WTC11 (cell line): Measurements from ENCODE around the gene EIF4G3. TPM values are rescaled to one million over a fixed set of nuclear protein-coding genes. Genes with fewer than 3 reads are reported as not detected.

ENCODE experiments used
- ATAC-seq: fragments of 200-7000 bp; cut with Tn5 transposase; 2 replicates; pipeline ENCODE4 v1.10.0; 2021; ENCODE audit warnings: mild to moderate bottlenecking, moderate library complexity
- CTCF ChIA-PET: fragments of 300-600 bp; sonication (Branson Sonifier 250); formaldehyde crosslinking; loops from one replicate; lab custom pipeline; 2021; ENCODE audit warnings: antibody characterized with exemption; lab: Charles Lee
- POLR2A ChIA-PET: fragments of 350-600 bp; sonication (Branson Sonifier 250); formaldehyde crosslinking; loops from one replicate; lab custom pipeline; 2021; ENCODE audit warnings: antibody characterized with exemption; lab: Charles Lee
- DNase-seq: peaks from one replicate; pipeline ENCODE4 v3.0.0; 2021; ENCODE audit warnings: low spot score
- H3K27ac Mint-ChIP-seq: 2 replicates; pipeline ENCODE4 v1.8.0; 2021; ENCODE audit warnings: mixed read lengths
- H3K27me3 Mint-ChIP-seq: 2 replicates; pipeline ENCODE4 v1.8.0; 2021; ENCODE audit warnings: low read depth, mild to moderate bottlenecking, moderate library complexity, mixed read lengths
- H3K36me3 Mint-ChIP-seq: 2 replicates; pipeline ENCODE4 v1.8.0; 2021; ENCODE audit warnings: mixed read lengths
- H3K4me1 Mint-ChIP-seq: 2 replicates; pipeline ENCODE4 v1.8.0; 2022; ENCODE audit warnings: mixed read lengths
- H3K4me3 Mint-ChIP-seq: 2 replicates; pipeline ENCODE4 v1.8.0; 2021; ENCODE audit warnings: mild to moderate bottlenecking, moderate library complexity, mixed read lengths
- H3K9me3 Mint-ChIP-seq: 2 replicates; pipeline ENCODE4 v1.8.0; 2021; ENCODE audit warnings: mixed read lengths
- ATF3 ChIP-seq: sonication (generic); formaldehyde crosslinking; conservative IDR thresholded peaks from 2 replicates; pipeline ENCODE4 v1.8.1; 2022; ENCODE audit warnings: mild to moderate bottlenecking, missing genetic modification reagents
- CDX4 ChIP-seq: fragments of 250-450 bp; sonication (Bioruptor Pico); IDR thresholded peaks from 2 replicates; pipeline ENCODE4 v1.9.0; 2021; ENCODE audit warnings: moderate library complexity, mild to moderate bottlenecking, inconsistent platforms, borderline replicate concordance
- CREM ChIP-seq: sonication (generic); formaldehyde crosslinking; IDR thresholded peaks from 2 replicates; pipeline ENCODE4 v1.8.1; 2022; ENCODE audit warnings: mild to moderate bottlenecking, missing genetic modification reagents, moderate library complexity
- E2F5 ChIP-seq: sonication (generic); formaldehyde crosslinking; IDR thresholded peaks from 2 replicates; pipeline ENCODE4 v1.8.1; 2022; ENCODE audit warnings: mild to moderate bottlenecking, moderate library complexity, missing genetic modification reagents
- ERG ChIP-seq: fragments of 250-450 bp; sonication (Bioruptor Pico); IDR thresholded peaks from 2 replicates; pipeline ENCODE4 v1.8.0; 2021; ENCODE audit warnings: mild to moderate bottlenecking
- ESRRA ChIP-seq: sonication (generic); formaldehyde crosslinking; IDR thresholded peaks from 2 replicates; pipeline ENCODE4 v1.8.1; 2022; ENCODE audit warnings: mild to moderate bottlenecking, missing genetic modification reagents, borderline replicate concordance
- FOXK1 ChIP-seq: sonication (generic); formaldehyde crosslinking; IDR thresholded peaks from 2 replicates; pipeline ENCODE4 v1.8.0; 2022; ENCODE audit warnings: mild to moderate bottlenecking, moderate library complexity, missing genetic modification reagents
- GRHL2 ChIP-seq: fragments of 250-450 bp; sonication (Bioruptor Pico); IDR thresholded peaks from 2 replicates; pipeline ENCODE4 v1.8.0; 2022; ENCODE audit warnings: mild to moderate bottlenecking, moderate library complexity; ENCODE audit not compliant: insufficient replicate concordance, severe bottlenecking
- HMGA2 ChIP-seq: fragments of 250-450 bp; sonication (Bioruptor Pico); IDR thresholded peaks from 2 replicates; pipeline ENCODE4 v1.4.0; 2021; ENCODE audit warnings: mild to moderate bottlenecking, moderate library complexity
- IRF1 ChIP-seq: sonication (generic); formaldehyde crosslinking; IDR thresholded peaks from 2 replicates; pipeline ENCODE4 v1.8.0; 2023; ENCODE audit warnings: missing genetic modification reagents
- NFATC4 ChIP-seq: fragments of 250-450 bp; sonication (Bioruptor Pico); IDR thresholded peaks from 2 replicates; pipeline ENCODE4 v1.9.0; 2021; ENCODE audit warnings: mild to moderate bottlenecking
- NR3C1 ChIP-seq: sonication (generic); formaldehyde crosslinking; conservative IDR thresholded peaks from 2 replicates; pipeline ENCODE4 v1.8.1; 2023; ENCODE audit warnings: low read depth, mild to moderate bottlenecking, missing genetic modification reagents
- PREB ChIP-seq: sonication (generic); formaldehyde crosslinking; IDR thresholded peaks from 2 replicates; pipeline ENCODE4 v1.8.1; 2022; ENCODE audit warnings: mild to moderate bottlenecking, missing genetic modification reagents, moderate library complexity, borderline replicate concordance
- RELA ChIP-seq: sonication (generic); formaldehyde crosslinking; IDR thresholded peaks from 2 replicates; pipeline ENCODE4 v1.8.1; 2022; ENCODE audit warnings: missing genetic modification reagents, mild to moderate bottlenecking, borderline replicate concordance
- RORB ChIP-seq: fragments of 250-450 bp; sonication (Bioruptor Pico); IDR thresholded peaks from 2 replicates; pipeline ENCODE4 v1.9.0; 2021; ENCODE audit warnings: mild to moderate bottlenecking
- SMAD3 ChIP-seq: sonication (generic); formaldehyde crosslinking; IDR thresholded peaks from 2 replicates; pipeline ENCODE4 v1.8.0; 2022; ENCODE audit warnings: missing genetic modification reagents, mild to moderate bottlenecking, borderline replicate concordance
- ZBTB21 ChIP-seq: sonication (generic); formaldehyde crosslinking; IDR thresholded peaks from 2 replicates; pipeline ENCODE4 v1.8.1; 2023; ENCODE audit warnings: mild to moderate bottlenecking, missing genetic modification reagents, borderline replicate concordance
- ZNF121 ChIP-seq: sonication (generic); formaldehyde crosslinking; IDR thresholded peaks from 2 replicates; pipeline ENCODE4 v1.8.0; 2023; ENCODE audit warnings: missing genetic modification reagents
- ZNF263 ChIP-seq: sonication (generic); formaldehyde crosslinking; IDR thresholded peaks from 2 replicates; pipeline ENCODE4 v1.8.1; 2022; ENCODE audit warnings: low read depth, mild to moderate bottlenecking, moderate library complexity, missing genetic modification reagents
- ZNF317 ChIP-seq: sonication (generic); formaldehyde crosslinking; IDR thresholded peaks from 2 replicates; pipeline ENCODE4 v1.8.1; 2023; ENCODE audit warnings: low read depth, mild to moderate bottlenecking, moderate library complexity, missing genetic modification reagents, borderline replicate concordance
- ZNF423 ChIP-seq: fragments of 250-450 bp; sonication (Bioruptor Pico); IDR thresholded peaks from 2 replicates; pipeline ENCODE4 v2.1.2; 2022; ENCODE audit warnings: mild to moderate bottlenecking, moderate library complexity
- ZNF425 ChIP-seq: fragments of 250-450 bp; sonication (Bioruptor Pico); conservative IDR thresholded peaks from 2 replicates; pipeline ENCODE4 v1.9.0; 2021; ENCODE audit warnings: mild to moderate bottlenecking
- ZNF512 ChIP-seq: sonication (generic); formaldehyde crosslinking; IDR thresholded peaks from 2 replicates; pipeline ENCODE4 v1.8.1; 2022; ENCODE audit warnings: missing genetic modification reagents, borderline replicate concordance
- total RNA-seq: library from RNA; stranded (reverse); gene quantifications from 3 replicates; pipeline ENCODE4 v1.2.3, GENCODE V29; 2021
- TF ChIP-seq, protein P1 (sequence below): sonication (generic); formaldehyde crosslinking; IDR thresholded peaks from 2 replicates; pipeline ENCODE4 v1.8.0; 2022; ENCODE audit warnings: mild to moderate bottlenecking, missing genetic modification reagents

EIF4G3 gene
- total RNA-seq, 1 experiment from 2014 or later: 77.7 TPM

DNA sequence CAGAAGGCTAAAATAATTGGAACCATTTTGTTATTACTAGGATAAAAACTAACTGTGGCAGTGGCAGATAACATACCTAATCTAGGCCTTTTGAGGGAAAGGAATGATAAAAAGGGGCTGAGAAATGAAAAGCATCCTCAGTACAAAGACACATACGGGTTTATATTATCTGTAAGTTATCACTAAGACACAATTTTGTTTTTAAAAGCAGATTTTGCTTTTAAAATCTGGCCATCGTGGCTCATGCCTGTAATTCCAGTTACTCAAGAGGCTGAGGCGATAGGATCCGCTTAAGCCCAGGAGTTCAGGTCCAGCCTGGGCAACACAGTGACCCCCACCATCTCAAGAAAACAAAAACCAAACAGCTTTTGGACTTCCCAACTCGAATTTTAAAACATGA lies 364.8 kb downstream of the EIF4G3 start:
- POLR2A ChIA-PET: interaction anchor here (0.5 kb wide), 1 partner anchor 8 kb away, joined by 3 read pairs; no protein-coding TSS in a partner anchor
- TF ChIP-seq NR3C1 (CRISPR knock-in tag): no peak
- no peak for TF ChIP-seq HMGA2 (CRISPR knock-in tag)
- ATAC-seq (no peak), DNase-seq (no peak)
- Mint-ChIP-seq H3K27me3 (no peaks in the 10 kb centered on the region), H3K4me3 (no peak overlapping the region), H3K27ac (no peak overlapping the region), H3K36me3 (peaks cover 28% of the 10 kb centered on the region), H3K9me3 (no peaks in the 10 kb centered on the region), H3K4me1 (no peaks in the 10 kb centered on the region)
- CTCF ChIA-PET: no interaction called here

DNA sequence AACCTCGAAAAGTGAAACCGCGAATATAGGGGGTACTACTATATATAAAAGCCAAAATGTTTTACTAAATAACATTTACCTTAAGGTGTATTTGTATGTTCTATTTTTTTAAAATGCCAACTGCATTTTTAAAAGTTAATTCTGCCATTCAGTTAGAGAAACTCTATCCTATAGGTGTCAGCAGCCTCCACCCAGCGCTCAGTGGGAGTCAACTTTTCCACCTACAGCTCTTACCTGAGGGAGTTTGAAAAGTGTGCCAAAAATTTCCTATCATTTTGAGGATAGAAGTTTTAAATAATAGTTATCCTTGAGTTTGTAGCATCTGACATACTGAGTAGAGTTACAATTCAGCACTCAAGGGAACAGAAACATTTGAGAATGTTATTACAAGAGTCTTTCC lies 383.5 kb downstream of the EIF4G3 start:
- Mint-ChIP-seq H3K36me3 (no peaks in the 10 kb centered on the region), H3K27ac (no peak overlapping the region), H3K9me3 (no peaks in the 10 kb centered on the region), H3K4me1 (peaks cover 2% of the 10 kb centered on the region), H3K27me3 (no peaks in the 10 kb centered on the region), H3K4me3 (no peak overlapping the region)
- no peak for DNase-seq
- ATAC-seq: no peak
- TF ChIP-seq ZNF425 (CRISPR knock-in tag) (no peak), IRF1 (no peak), ZNF263 (CRISPR knock-in tag) (no peak), CREM (CRISPR knock-in tag) (no peak), FOXK1 (CRISPR knock-in tag) (no peak), GRHL2 (CRISPR knock-in tag) (no peak), RELA (no peak), E2F5 (no peak), CDX4 (CRISPR knock-in tag) (no peak), SMAD3 (no peak)
- TF ChIP-seq, protein P1, sequence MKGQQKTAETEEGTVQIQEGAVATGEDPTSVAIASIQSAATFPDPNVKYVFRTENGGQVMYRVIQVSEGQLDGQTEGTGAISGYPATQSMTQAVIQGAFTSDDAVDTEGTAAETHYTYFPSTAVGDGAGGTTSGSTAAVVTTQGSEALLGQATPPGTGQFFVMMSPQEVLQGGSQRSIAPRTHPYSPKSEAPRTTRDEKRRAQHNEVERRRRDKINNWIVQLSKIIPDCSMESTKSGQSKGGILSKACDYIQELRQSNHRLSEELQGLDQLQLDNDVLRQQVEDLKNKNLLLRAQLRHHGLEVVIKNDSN (CRISPR knock-in tag): no peak
- POLR2A ChIA-PET: no interaction called here
- CTCF ChIA-PET: interaction anchor here (1.3 kb wide), 1 partner anchor 402 kb away, joined by 4 read pairs; no protein-coding TSS in a partner anchor

- CTCF ChIA-PET: interaction anchor here (1.3 kb wide), 1 partner anchor 403 kb away, joined by 4 read pairs; no protein-coding TSS in a partner anchor
- no peak for DNase-seq
- Mint-ChIP-seq H3K36me3 (no peaks in the 10 kb centered on the region), H3K4me3 (no peak overlapping the region), H3K4me1 (peaks cover 8% of the 10 kb centered on the region), H3K27ac (no peak overlapping the region), H3K27me3 (no peaks in the 10 kb centered on the region), H3K9me3 (no peaks in the 10 kb centered on the region)
- POLR2A ChIA-PET: no interaction called here
- no peak for ATAC-seq
- TF ChIP-seq ERG (no peak), CREM (CRISPR knock-in tag) (no peak), PREB (no peak), NFATC4 (CRISPR knock-in tag) (no peak), RORB (CRISPR knock-in tag) (no peak), ZNF423 (no peak), ZNF512 (CRISPR knock-in tag) (no peak), ZBTB21 (CRISPR knock-in tag) (no peak), ZNF121 (no peak), ESRRA (CRISPR knock-in tag) (no peak), ZNF317 (CRISPR knock-in tag) (no peak), ATF3 (CRISPR knock-in tag) (no peak)
Measured at GRCh38 chr1:20792196-20792595, 384.5 kb downstream of the EIF4G3 start.
